WI38 (cell line): ENCODE results near the gene SCD.
"Not testable (repeated sequence)": the region's sequence is repeated elsewhere in the genome, so short reads cannot be mapped to it uniquely, and the experiment has no call there.

ENCODE experiments used
- H3K4me3 ChIP-seq: 2 replicates; pipeline ENCODE4 v1.5.1; 2011; ENCODE audit warnings: low read depth, mild to moderate bottlenecking, control low read depth, low read length
- CTCF ChIP-seq: IDR thresholded peaks from 2 replicates; pipeline ENCODE4 v1.5.1; 2012; ENCODE audit warnings: low read depth, mild to moderate bottlenecking, control low read depth, low read length

The SCD gene

DNA sequence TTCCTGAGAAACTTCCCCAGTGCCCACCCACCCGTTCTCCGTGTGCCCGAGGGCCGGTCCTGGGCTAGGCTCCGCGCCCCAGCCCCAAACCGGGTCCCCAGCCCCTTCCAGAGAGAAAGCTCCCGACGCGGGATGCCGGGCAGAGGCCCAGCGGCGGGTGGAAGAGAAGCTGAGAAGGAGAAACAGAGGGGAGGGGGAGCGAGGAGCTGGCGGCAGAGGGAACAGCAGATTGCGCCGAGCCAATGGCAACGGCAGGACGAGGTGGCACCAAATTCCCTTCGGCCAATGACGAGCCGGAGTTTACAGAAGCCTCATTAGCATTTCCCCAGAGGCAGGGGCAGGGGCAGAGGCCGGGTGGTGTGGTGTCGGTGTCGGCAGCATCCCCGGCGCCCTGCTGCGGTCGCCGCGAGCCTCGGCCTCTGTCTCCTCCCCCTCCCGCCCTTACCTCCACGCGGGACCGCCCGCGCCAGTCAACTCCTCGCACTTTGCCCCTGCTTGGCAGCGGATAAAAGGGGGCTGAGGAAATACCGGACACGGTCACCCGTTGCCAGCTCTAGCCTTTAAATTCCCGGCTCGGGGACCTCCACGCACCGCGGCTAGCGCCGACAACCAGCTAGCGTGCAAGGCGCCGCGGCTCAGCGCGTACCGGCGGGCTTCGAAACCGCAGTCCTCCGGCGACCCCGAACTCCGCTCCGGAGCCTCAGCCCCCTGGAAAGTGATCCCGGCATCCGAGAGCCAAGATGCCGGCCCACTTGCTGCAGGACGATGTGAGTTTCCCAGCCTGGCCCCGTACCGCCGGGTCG, at the start of gene SCD:
TSS of gene SCD (plus strand) at position 469 of the 803 bp plus-strand sequence. CDS start at position 741, 272 bp downstream.
- no peak for TF ChIP-seq CTCF
- H3K4me3 ChIP-seq = peak within 1 kb of the TSS; percentile 77

DNA sequence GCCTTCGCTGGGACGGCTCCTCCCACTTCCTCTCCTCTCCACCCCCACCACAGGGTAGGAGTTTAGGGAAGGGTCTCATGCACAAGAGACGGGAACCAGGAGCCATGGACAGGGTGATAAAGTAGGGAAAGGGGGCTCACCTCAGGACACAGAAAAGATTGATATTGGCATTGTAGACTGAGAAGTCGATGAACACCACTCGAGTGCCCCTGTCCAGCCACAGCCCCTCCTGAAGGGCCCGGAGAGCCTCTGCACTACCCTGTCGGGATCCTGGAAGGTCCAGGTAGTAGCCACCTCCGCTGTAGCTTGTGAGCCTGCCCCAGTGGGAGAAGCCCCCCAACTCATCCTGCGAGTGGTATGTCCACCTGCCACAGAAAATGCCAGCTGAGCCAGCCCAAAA, 49.8 kb upstream of the SCD start:
- no peak for TF ChIP-seq CTCF
- no peak overlapping the region for H3K4me3 ChIP-seq

DNA sequence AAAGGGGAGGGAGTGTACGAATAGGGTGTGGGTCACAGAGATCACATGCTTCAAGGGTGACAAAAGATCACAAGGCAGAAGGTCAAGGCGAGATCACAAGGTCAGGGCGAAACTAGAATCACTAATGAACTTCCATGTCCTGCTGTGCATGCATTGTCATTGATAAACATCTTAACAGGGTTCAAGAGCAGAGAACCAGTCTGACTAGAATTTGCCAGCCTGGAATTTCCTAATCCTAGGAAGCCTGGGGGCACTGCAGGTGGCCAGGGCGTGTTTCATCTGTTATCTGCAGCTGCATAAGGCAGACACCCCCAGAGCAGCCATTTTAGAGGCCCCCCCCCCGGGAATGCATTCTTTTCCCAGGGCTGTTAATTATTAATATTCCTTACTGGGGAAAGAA, 45.9 kb upstream of the SCD start:
- not testable (repeated sequence) for H3K4me3 ChIP-seq

- TF ChIP-seq CTCF = peak; percentile 45; the same call in 1 of the 2 replicates
- H3K4me3 ChIP-seq = no peak overlapping the region
These were observed 43.2 kb upstream of the SCD start for GRCh38 chr10:100303724-100304319.

GRCh38 chr10:100304414-100304813, 42.6 kb upstream of the SCD start:
- H3K4me3 ChIP-seq = no peak overlapping the region
- no peak for TF ChIP-seq CTCF

DNA sequence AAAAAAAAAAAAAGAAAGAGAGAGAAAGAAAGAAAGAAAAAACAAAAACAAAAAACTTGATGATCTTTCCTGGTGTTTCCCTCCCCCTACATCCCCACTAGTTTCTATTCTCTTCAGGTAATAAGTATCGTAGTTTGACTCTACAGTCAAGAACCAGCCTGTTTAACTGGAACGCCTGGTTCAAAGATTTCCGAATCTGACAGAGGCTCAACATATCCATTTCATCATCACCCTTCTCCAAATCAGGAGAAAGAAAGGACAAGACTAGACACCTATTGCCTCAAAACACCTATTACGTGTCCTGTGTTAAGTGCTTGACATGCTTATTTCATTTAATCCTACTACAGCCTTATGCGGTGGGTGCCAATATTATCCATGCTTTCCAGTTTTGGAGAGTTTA, 40.2 kb upstream of the SCD start:
- TF ChIP-seq CTCF = no peak

GRCh38 chr10:100307684-100308083, 39.3 kb upstream of the SCD start:
- no peak for TF ChIP-seq CTCF
- no peak overlapping the region for H3K4me3 ChIP-seq

More for the DNA sequence above, 40.2 kb upstream of the SCD start:
- H3K4me3 ChIP-seq = no peak overlapping the region

- no peak overlapping the region for H3K4me3 ChIP-seq
- TF ChIP-seq CTCF = no peak
These were observed 35.7 kb upstream of the SCD start for GRCh38 chr10:100311298-100311697.
